CD14-positive monocyte (primary cell): Measurements from ENCODE around the gene ABCC12. TPM values are rescaled to one million over a fixed set of nuclear protein-coding genes. Genes with fewer than 3 reads are reported as not detected.

Source experiments
- DNase-seq, 3 donors: peaks; one replicate each; pipeline ENCODE4 v3.0.0-alpha.2; 2011 to 2022
- H2AFZ ChIP-seq: 2 replicates; pipeline ENCODE4 v1.6.0; 2012; ENCODE audit warnings: mild to moderate bottlenecking, low read depth, low read length, inconsistent platforms; ENCODE audit not compliant: insufficient read depth, poor library complexity, severe bottlenecking
- H3K27ac ChIP-seq, 2 donors: 1 replicate in 1 of 2; 2 replicates in 1 of 2; pipeline ENCODE4 v1.5.1; 2012 to 2013; ENCODE audit warnings: low read length in 2 of 2, control low read depth in 1 of 2, inconsistent platforms in 1 of 2, low read depth in 1 of 2, mild to moderate bottlenecking in 1 of 2
- H3K27me3 ChIP-seq, 2 donors: one replicate each; pipeline versions ENCODE4 v1.6.0 to v1.6.1; 2011 to 2013; ENCODE audit warnings: low read length in 2 of 2; ENCODE audit not compliant: control insufficient read depth in 2 of 2, insufficient read depth in 2 of 2
- H3K36me3 ChIP-seq, 2 donors: replicated peaks in 1 of 2; 1 replicate in 1 of 2; 2 replicates in 1 of 2; pipeline versions ENCODE4 v1.5.1 to v1.6.1; 2012 to 2013; ENCODE audit warnings: low read length in 2 of 2, control low read depth in 1 of 2, inconsistent platforms in 1 of 2, mild to moderate bottlenecking in 1 of 2; ENCODE audit not compliant: insufficient read depth in 2 of 2, control insufficient read depth in 1 of 2
- H3K4me1 ChIP-seq, 2 donors: 1 replicate in 1 of 2; 2 replicates in 1 of 2; pipeline versions ENCODE4 v1.5.1 to v1.6.1; 2012 to 2013; ENCODE audit warnings: low read length in 2 of 2, control low read depth in 1 of 2, inconsistent platforms in 1 of 2, mild to moderate bottlenecking in 1 of 2, moderate library complexity in 1 of 2; ENCODE audit not compliant: insufficient read depth in 2 of 2, control insufficient read depth in 1 of 2
- H3K4me2 ChIP-seq: replicated peaks from 2 replicates; pipeline ENCODE3; 2012; ENCODE audit warnings: low read length, moderate library complexity, mild to moderate bottlenecking; ENCODE audit not compliant: poor library complexity, severe bottlenecking; ENCODE audit errors: extremely low read depth
- H3K4me3 ChIP-seq, 3 experiments: fragments of 200-600 bp in 1 of 3; sonication (generic) in 1 of 3; replicated peaks in 1 of 3; 1 replicate in 2 of 3; 2 replicates in 1 of 3; pipeline ENCODE4 v1.5.1; 2011 to 2013; ENCODE audit warnings: low read length in 3 of 3, mild to moderate bottlenecking in 3 of 3, control low read depth in 2 of 3, low read depth in 2 of 3, inconsistent platforms in 1 of 3, moderate library complexity in 1 of 3
- H3K79me2 ChIP-seq: 2 replicates; pipeline ENCODE4 v1.6.0; 2012; ENCODE audit warnings: mild to moderate bottlenecking, control low read depth, inconsistent platforms, low read length, moderate library complexity; ENCODE audit not compliant: insufficient read depth
- H3K9ac ChIP-seq: 2 replicates; pipeline ENCODE4 v1.6.0; 2017; ENCODE audit warnings: low read length, mild to moderate bottlenecking; ENCODE audit not compliant: insufficient read depth, poor library complexity, severe bottlenecking
- H3K9me3 ChIP-seq, 2 donors: replicated peaks in 1 of 2; 1 replicate in 1 of 2; 2 replicates in 1 of 2; pipeline versions ENCODE4 v1.5.1 to v1.6.1; 2012 to 2013; ENCODE audit warnings: low read length in 2 of 2, control low read depth in 1 of 2; ENCODE audit not compliant: control insufficient read depth in 1 of 2, insufficient read depth in 1 of 2
- H4K20me1 ChIP-seq: 2 replicates; pipeline ENCODE4 v1.6.0; 2012; ENCODE audit warnings: mild to moderate bottlenecking, low read length, control low read depth, moderate library complexity; ENCODE audit not compliant: insufficient read depth
- H3K27ac Mint-ChIP-seq, 7 donors: one replicate each; pipeline ENCODE4 v1.8.0; 2020; ENCODE audit warnings: mild to moderate bottlenecking in 7 of 7, mixed read lengths in 7 of 7, moderate library complexity in 6 of 7, inconsistent platforms in 2 of 7
- H3K27me3 Mint-ChIP-seq, 3 donors: one replicate each; pipeline ENCODE4 v1.8.0; 2021 to 2022; ENCODE audit warnings: low read depth in 3 of 3, mild to moderate bottlenecking in 3 of 3, mixed read lengths in 3 of 3, moderate library complexity in 3 of 3, inconsistent platforms in 1 of 3
- H3K36me3 Mint-ChIP-seq, 2 donors: one replicate each; pipeline ENCODE4 v1.8.0; 2020; ENCODE audit warnings: mixed read lengths in 2 of 2, inconsistent platforms in 1 of 2, mild to moderate bottlenecking in 1 of 2
- H3K4me1 Mint-ChIP-seq: one replicate; pipeline ENCODE4 v1.8.0; 2020; ENCODE audit warnings: mild to moderate bottlenecking, mixed read lengths
- H3K4me3 Mint-ChIP-seq, 2 donors: one replicate each; pipeline ENCODE4 v1.8.0; 2020; ENCODE audit warnings: mild to moderate bottlenecking in 2 of 2, mixed read lengths in 2 of 2, moderate library complexity in 1 of 2
- H3K9me3 Mint-ChIP-seq, 7 donors: one replicate each; pipeline ENCODE4 v1.8.0; 2020 to 2022; ENCODE audit warnings: mixed read lengths in 7 of 7, mild to moderate bottlenecking in 6 of 7, moderate library complexity in 6 of 7, inconsistent platforms in 2 of 7
- WGBS: methylation state at CpG from one replicate; pipeline ENCODE4 v1.1.5; 2013; ENCODE audit warnings: missing lambda C conversion rate; ENCODE audit not compliant: insufficient coverage; 5-methylcytosine and 5-hydroxymethylcytosine counted together
- intact Hi-C, 2 donors: fragments of 100-400 bp; cut with micrococcal nuclease; formaldehyde crosslinking; loops; one replicate each; pipeline versions ENCODE4 v1.15.0 to v1.15.1; 2023
- polyA plus RNA-seq, 3 donors: library from polyadenylated mRNA; depleted of rRNA in 1 of 3; unstranded in 2 of 3; stranded (reverse) in 1 of 3; fragments of 300-500 nt in 2 of 3; fragments of >200 nt in 1 of 3; fragmentation: Illumina TruSeq in 2 of 3; gene quantifications; 1 replicate in 2 of 3; 2 replicates in 1 of 3; pipeline ENCODE4 v1.2.3, GENCODE V29; 2012 to 2021
- TF ChIP-seq, protein P1 (sequence below): fragments of 200-600 bp; IDR thresholded peaks from one replicate; pipeline ENCODE4 v1.8.0; 2022; ENCODE audit warnings: antibody characterized with exemption, mild to moderate bottlenecking

ABCC12 gene
- polyA plus RNA-seq, 3 donors: not detected

DNA sequence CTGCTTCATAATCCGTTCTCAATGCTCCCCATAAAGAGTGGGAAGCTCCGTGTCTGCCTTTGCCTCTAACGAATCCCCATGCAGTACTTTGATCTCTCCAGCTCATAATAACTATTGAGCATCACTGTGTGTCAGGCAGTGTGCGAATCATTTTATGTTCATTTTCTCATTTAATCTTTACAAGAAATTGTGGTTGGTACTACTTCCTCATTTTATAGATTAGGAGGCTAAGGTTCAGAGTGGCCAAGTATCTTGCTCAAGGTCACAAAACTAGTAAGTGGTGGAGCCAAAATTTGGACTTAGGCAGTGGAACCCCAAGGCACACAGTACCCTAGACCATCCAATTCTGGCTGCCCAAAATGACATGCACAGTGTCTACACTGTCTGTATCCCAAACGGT is 44.8 kb downstream of the ABCC12 start:
- 100% methylated on average over 2 of the region's 5 CpGs for WGBS
- Histone ChIP-seq H3K4me2 (no peak overlapping the region), H2AFZ (no peak overlapping the region), H3K9ac (no peak overlapping the region), H3K27me3 (no peaks in the 10 kb centered on the region), H3K9me3 (no peaks in the 10 kb centered on the region), H3K4me3 (no peak overlapping the region), H4K20me1 (no peaks in the 10 kb centered on the region), H3K79me2 (no peaks in the 10 kb centered on the region), H3K27ac (no peak overlapping the region), H3K36me3 (no peaks in the 10 kb centered on the region), H3K4me1 (no peaks in the 10 kb centered on the region)
- H3K27me3 Mint-ChIP-seq: peaks cover 5 to 9% (median 5%) of the 10 kb centered on the region in 3 donors
- no peaks in the 10 kb centered on the region for H3K9me3 Mint-ChIP-seq
- no peak for DNase-seq
- H3K4me1 Mint-ChIP-seq: no peaks in the 10 kb centered on the region
- H3K4me3 Mint-ChIP-seq: no peak overlapping the region
- intact Hi-C loops: no loop called here
- H3K36me3 Mint-ChIP-seq: no peaks in the 10 kb centered on the region
- H3K27ac Mint-ChIP-seq: no peak overlapping the region
- TF ChIP-seq, protein P1, sequence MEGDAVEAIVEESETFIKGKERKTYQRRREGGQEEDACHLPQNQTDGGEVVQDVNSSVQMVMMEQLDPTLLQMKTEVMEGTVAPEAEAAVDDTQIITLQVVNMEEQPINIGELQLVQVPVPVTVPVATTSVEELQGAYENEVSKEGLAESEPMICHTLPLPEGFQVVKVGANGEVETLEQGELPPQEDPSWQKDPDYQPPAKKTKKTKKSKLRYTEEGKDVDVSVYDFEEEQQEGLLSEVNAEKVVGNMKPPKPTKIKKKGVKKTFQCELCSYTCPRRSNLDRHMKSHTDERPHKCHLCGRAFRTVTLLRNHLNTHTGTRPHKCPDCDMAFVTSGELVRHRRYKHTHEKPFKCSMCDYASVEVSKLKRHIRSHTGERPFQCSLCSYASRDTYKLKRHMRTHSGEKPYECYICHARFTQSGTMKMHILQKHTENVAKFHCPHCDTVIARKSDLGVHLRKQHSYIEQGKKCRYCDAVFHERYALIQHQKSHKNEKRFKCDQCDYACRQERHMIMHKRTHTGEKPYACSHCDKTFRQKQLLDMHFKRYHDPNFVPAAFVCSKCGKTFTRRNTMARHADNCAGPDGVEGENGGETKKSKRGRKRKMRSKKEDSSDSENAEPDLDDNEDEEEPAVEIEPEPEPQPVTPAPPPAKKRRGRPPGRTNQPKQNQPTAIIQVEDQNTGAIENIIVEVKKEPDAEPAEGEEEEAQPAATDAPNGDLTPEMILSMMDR: no peak

- 94% methylated on average over 3 of the region's 7 CpGs for WGBS
- intact Hi-C loops: no loop called here
- Mint-ChIP-seq H3K36me3 (no peaks in the 10 kb centered on the region), H3K4me1 (no peaks in the 10 kb centered on the region), H3K4me3 (no peak overlapping the region), H3K27me3 (peaks cover 2 to 14% (median 7%) of the 10 kb centered on the region in 3 donors), H3K27ac (no peak overlapping the region), H3K9me3 (no peaks in the 10 kb centered on the region)
- no peak overlapping the region for H3K4me3 ChIP-seq
- no peaks in the 10 kb centered on the region for H3K4me1 ChIP-seq
- H3K79me2 ChIP-seq: no peaks in the 10 kb centered on the region
- no peaks in the 10 kb centered on the region for H3K9me3 ChIP-seq
- H3K27me3 ChIP-seq: no peaks in the 10 kb centered on the region
- H3K9ac ChIP-seq: no peak overlapping the region
- TF ChIP-seq, protein P1: no peak
- H2AFZ ChIP-seq: no peak overlapping the region
- H3K4me2 ChIP-seq: no peak overlapping the region
- no peaks in the 10 kb centered on the region for H4K20me1 ChIP-seq
- H3K36me3 ChIP-seq: no peaks in the 10 kb centered on the region
- no peak for DNase-seq
- H3K27ac ChIP-seq: no peak overlapping the region
Observed at GRCh38 chr16:48110000-48110399, 45.8 kb downstream of the ABCC12 start.
